Sigmoid colon (tissue), 4 donors: ENCODE data around the gene FADD.

ENCODE experiments used
- POLR2A ChIP-seq, 2 donors: fragments of 450-650 bp; IDR thresholded peaks; one replicate each; pipeline ENCODE4 v1.6.1; 2016; ENCODE audit warnings: antibody characterized with exemption in 2 of 2, mild to moderate bottlenecking in 2 of 2, moderate library complexity in 2 of 2
- POLR2AphosphoS5 ChIP-seq, 4 donors: sonication (generic); formaldehyde crosslinking; IDR thresholded peaks; one replicate each; pipeline ENCODE4 v1.6.1; 2017; ENCODE audit warnings: antibody characterized with exemption in 4 of 4
- TF ChIP-seq, protein P1 (sequence below), 4 experiments: fragments of 450-650 bp in 3 of 4; fragments of 200-600 bp in 1 of 4; IDR thresholded peaks; one replicate each; pipeline ENCODE4 v1.5.1; 2016 to 2019; ENCODE audit warnings: antibody characterized with exemption in 4 of 4, mild to moderate bottlenecking in 3 of 4, moderate library complexity in 2 of 4

DNA sequence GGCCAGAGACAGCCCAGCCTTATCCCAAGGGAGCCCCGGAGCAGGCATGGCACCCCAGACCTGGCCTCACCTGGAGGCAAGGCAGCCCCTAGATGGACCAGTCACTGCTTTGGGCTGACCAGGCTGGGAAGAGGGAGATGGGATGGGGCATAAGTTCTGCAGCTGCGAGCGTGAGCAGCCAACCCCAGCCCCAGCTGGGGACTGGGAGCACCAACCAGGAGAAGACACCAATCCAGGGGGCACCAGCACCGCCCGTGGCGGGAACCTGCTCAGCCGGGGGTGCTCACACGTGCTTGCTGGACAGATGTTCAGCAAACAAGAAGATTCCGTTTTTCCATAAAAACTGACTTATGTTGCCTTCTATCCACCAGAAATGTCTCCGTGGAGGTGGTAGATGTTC is 16.2 kb upstream of the FADD start:
- TF ChIP-seq, protein P1, sequence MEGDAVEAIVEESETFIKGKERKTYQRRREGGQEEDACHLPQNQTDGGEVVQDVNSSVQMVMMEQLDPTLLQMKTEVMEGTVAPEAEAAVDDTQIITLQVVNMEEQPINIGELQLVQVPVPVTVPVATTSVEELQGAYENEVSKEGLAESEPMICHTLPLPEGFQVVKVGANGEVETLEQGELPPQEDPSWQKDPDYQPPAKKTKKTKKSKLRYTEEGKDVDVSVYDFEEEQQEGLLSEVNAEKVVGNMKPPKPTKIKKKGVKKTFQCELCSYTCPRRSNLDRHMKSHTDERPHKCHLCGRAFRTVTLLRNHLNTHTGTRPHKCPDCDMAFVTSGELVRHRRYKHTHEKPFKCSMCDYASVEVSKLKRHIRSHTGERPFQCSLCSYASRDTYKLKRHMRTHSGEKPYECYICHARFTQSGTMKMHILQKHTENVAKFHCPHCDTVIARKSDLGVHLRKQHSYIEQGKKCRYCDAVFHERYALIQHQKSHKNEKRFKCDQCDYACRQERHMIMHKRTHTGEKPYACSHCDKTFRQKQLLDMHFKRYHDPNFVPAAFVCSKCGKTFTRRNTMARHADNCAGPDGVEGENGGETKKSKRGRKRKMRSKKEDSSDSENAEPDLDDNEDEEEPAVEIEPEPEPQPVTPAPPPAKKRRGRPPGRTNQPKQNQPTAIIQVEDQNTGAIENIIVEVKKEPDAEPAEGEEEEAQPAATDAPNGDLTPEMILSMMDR (IDR thresholded peaks at IDR 0.05): no peak
- no peak for TF ChIP-seq POLR2A (IDR thresholded peaks at IDR 0.05)
- TF ChIP-seq POLR2AphosphoS5 (IDR thresholded peaks at IDR 0.05): no peak
